ENCODE data around the gene NGLY1. TPM values are rescaled to one million over a fixed set of nuclear protein-coding genes. Genes with fewer than 3 reads are reported as not detected.

The NGLY1 gene
- total RNA-seq, 2 donors from 2014 or later, result 39.5 to 40.4 TPM

GRCh38 chr3:25683410-25683809, 99.8 kb downstream of the NGLY1 start:
- no peaks in the 10 kb centered on the region for H3K36me3 ChIP-seq (ENCODE audit: control insufficient read depth, insufficient read depth, low read length)
- H3K9me3 ChIP-seq (ENCODE audit: control insufficient read depth, low read length), result no peaks in the 10 kb centered on the region
- Mint-ChIP-seq H3K36me3 (ENCODE audit: low read depth) (no peaks in the 10 kb centered on the region), H3K4me1 (peaks cover 5% of the 10 kb centered on the region), H3K27me3 (ENCODE audit: insufficient read depth) (no peaks in the 10 kb centered on the region), H3K4me3 (no peak overlapping the region), H3K9me3 (no peaks in the 10 kb centered on the region), H3K27ac (no peak overlapping the region)
- WGBS, 2 experiments (ENCODE audit: insufficient coverage in 1 of 2, insufficient read length in 1 of 2), result no CpG with 5 or more reads among the region's 1 CpG
- no peaks in the 10 kb centered on the region for H3K27me3 ChIP-seq (ENCODE audit: control insufficient read depth, insufficient read depth, low read length, poor library complexity, severe bottlenecking)
- no peak overlapping the region for H3K27ac ChIP-seq (ENCODE audit: low read depth, low read length)
- H3K4me3 ChIP-seq (ENCODE audit: low read length), result no peak overlapping the region
- TF ChIP-seq CTCF (conservative IDR thresholded peaks at IDR 0.05), result no peak
- no peaks in the 10 kb centered on the region for H3K4me1 ChIP-seq (ENCODE audit: control insufficient read depth, insufficient read depth, low read length)
- no peak for DNase-seq
- no peak overlapping the region for H3K9ac ChIP-seq (ENCODE audit: extremely low read depth, low read length, poor library complexity, severe bottlenecking)

- Histone ChIP-seq H3K4me3 (ENCODE audit: low read length) (no peak overlapping the region), H3K9me3 (ENCODE audit: control insufficient read depth, low read length) (no peaks in the 10 kb centered on the region), H3K27me3 (ENCODE audit: control insufficient read depth, insufficient read depth, low read length, poor library complexity, severe bottlenecking) (no peaks in the 10 kb centered on the region), H3K4me1 (ENCODE audit: control insufficient read depth, insufficient read depth, low read length) (peaks cover 6% of the 10 kb centered on the region), H3K9ac (ENCODE audit: extremely low read depth, low read length, poor library complexity, severe bottlenecking) (no peak overlapping the region), H3K27ac (ENCODE audit: low read depth, low read length) (no peak overlapping the region), H3K36me3 (ENCODE audit: control insufficient read depth, insufficient read depth, low read length) (no peaks in the 10 kb centered on the region)
- Mint-ChIP-seq H3K27ac (no peak overlapping the region), H3K36me3 (ENCODE audit: low read depth) (no peaks in the 10 kb centered on the region), H3K27me3 (ENCODE audit: insufficient read depth) (no peaks in the 10 kb centered on the region), H3K9me3 (no peaks in the 10 kb centered on the region), H3K4me1 (peaks cover 17% of the 10 kb centered on the region), H3K4me3 (no peak overlapping the region)
- no peak for DNase-seq
- no peak for TF ChIP-seq CTCF (conservative IDR thresholded peaks at IDR 0.05)
- WGBS, 2 experiments (ENCODE audit: insufficient coverage in 1 of 2, insufficient read length in 1 of 2), result 80 to 100% methylated on average over 1 to 3 of the region's 6 CpGs
Measured at GRCh38 chr3:25679642-25680302, 103.5 kb downstream of the NGLY1 start.

GRCh38 chr3:25679166-25679565, 104.1 kb downstream of the NGLY1 start:
- no peaks in the 10 kb centered on the region for H3K27me3 ChIP-seq (ENCODE audit: control insufficient read depth, insufficient read depth, low read length, poor library complexity, severe bottlenecking)
- H3K4me1 ChIP-seq (ENCODE audit: control insufficient read depth, insufficient read depth, low read length), result peaks cover 6% of the 10 kb centered on the region
- no peaks in the 10 kb centered on the region for H3K27me3 Mint-ChIP-seq (ENCODE audit: insufficient read depth)
- no peak for TF ChIP-seq CTCF (conservative IDR thresholded peaks at IDR 0.05)
- no peak overlapping the region for H3K9ac ChIP-seq (ENCODE audit: extremely low read depth, low read length, poor library complexity, severe bottlenecking)
- no peak overlapping the region for H3K4me3 ChIP-seq (ENCODE audit: low read length)
- H3K4me3 Mint-ChIP-seq, result no peak overlapping the region
- H3K36me3 Mint-ChIP-seq (ENCODE audit: low read depth), result no peaks in the 10 kb centered on the region
- no peaks in the 10 kb centered on the region for H3K9me3 ChIP-seq (ENCODE audit: control insufficient read depth, low read length)
- peaks cover 17% of the 10 kb centered on the region for H3K4me1 Mint-ChIP-seq
- no CpG with 5 or more reads among the region's 2 CpGs for WGBS, 2 experiments (ENCODE audit: insufficient coverage in 1 of 2, insufficient read length in 1 of 2)
- no peak overlapping the region for H3K27ac Mint-ChIP-seq
- H3K36me3 ChIP-seq (ENCODE audit: control insufficient read depth, insufficient read depth, low read length), result no peaks in the 10 kb centered on the region
- DNase-seq, result no peak
- no peak overlapping the region for H3K27ac ChIP-seq (ENCODE audit: low read depth, low read length)
- H3K9me3 Mint-ChIP-seq, result no peaks in the 10 kb centered on the region
